HEK293 (cell line): Measurements from ENCODE around the gene PKNOX2.

Experiments used
- CTCF ChIA-PET: fragments of 350-600 bp; formaldehyde crosslinking; extraction: SDS; loops from one replicate; lab custom pipeline; 2021; ENCODE audit warnings: antibody characterized with exemption; lab: Yijun Ruan, JAX
- POLR2A ChIA-PET: fragments of 300-600 bp; formaldehyde crosslinking; extraction: SDS; loops from one replicate; lab custom pipeline; 2020; ENCODE audit warnings: antibody characterized with exemption, inconsistent platforms; lab: Yijun Ruan, JAX
- H3K27ac ChIP-seq: fragments of 200-500 bp; sonication (Bioruptor generic); 2 replicates; pipeline ENCODE4 v1.5.1; 2014; ENCODE audit warnings: low read depth, low read length, control low read depth, inconsistent platforms; ENCODE audit errors: extremely low read depth
- H3K36me3 ChIP-seq, 2 experiments: fragments of 200-500 bp in 1 of 2; sonication (Bioruptor generic) in 1 of 2; 1 replicate in 1 of 2; 2 replicates in 1 of 2; pipeline ENCODE4 v1.5.1; 2014 to 2017; ENCODE audit warnings: inconsistent platforms in 2 of 2, low read length in 2 of 2; ENCODE audit not compliant: control insufficient read depth in 2 of 2, insufficient read depth in 1 of 2
- H3K4me1 ChIP-seq: fragments of 200-500 bp; sonication (Bioruptor generic); 2 replicates; pipeline ENCODE4 v1.5.1; 2014; ENCODE audit warnings: mild to moderate bottlenecking, low read length, inconsistent platforms; ENCODE audit not compliant: control insufficient read depth, insufficient read depth
- H3K4me3 ChIP-seq: 2 replicates; pipeline ENCODE4 v1.5.1; 2011; ENCODE audit warnings: low read depth, mild to moderate bottlenecking, control low read depth, low read length, moderate library complexity
- H3K9me3 ChIP-seq: fragments of 200-500 bp; sonication (Bioruptor generic); 2 replicates; pipeline ENCODE4 v1.5.1; 2014; ENCODE audit warnings: low read depth, low read length, inconsistent platforms; ENCODE audit not compliant: control insufficient read depth, insufficient read depth
- BCL11B ChIP-seq: fragments of 450-650 bp; formaldehyde crosslinking; IDR thresholded peaks from 2 replicates; pipeline ENCODE4 v1.5.1; 2016; ENCODE audit warnings: low read depth, missing biosample characterization, missing genetic modification characterization
- GLIS1 ChIP-seq: fragments of 450-650 bp; formaldehyde crosslinking; IDR thresholded peaks from 2 replicates; pipeline ENCODE4 v1.5.1; 2016; ENCODE audit warnings: missing biosample characterization, missing genetic modification characterization
- KLF9 ChIP-seq: fragments of 450-650 bp; formaldehyde crosslinking; IDR thresholded peaks from 2 replicates; pipeline ENCODE4 v1.5.1; 2016; ENCODE audit warnings: missing biosample characterization, missing genetic modification characterization, low read depth
- OSR2 ChIP-seq: fragments of 450-650 bp; formaldehyde crosslinking; IDR thresholded peaks from 2 replicates; pipeline ENCODE4 v1.5.1; 2016; ENCODE audit warnings: missing biosample characterization, missing genetic modification characterization
- OVOL3 ChIP-seq: fragments of 450-650 bp; formaldehyde crosslinking; IDR thresholded peaks from 2 replicates; pipeline ENCODE4 v1.5.1; 2016; ENCODE audit warnings: missing biosample characterization, missing genetic modification characterization
- ZNF157 ChIP-seq: fragments of 450-650 bp; formaldehyde crosslinking; IDR thresholded peaks from 2 replicates; pipeline ENCODE4 v1.5.1; 2016; ENCODE audit warnings: missing biosample characterization, missing genetic modification characterization
- ZNF335 ChIP-seq: fragments of 450-650 bp; formaldehyde crosslinking; conservative IDR thresholded peaks from 2 replicates; pipeline ENCODE4 v1.5.1; 2016; ENCODE audit warnings: missing biosample characterization, missing genetic modification characterization
- ZNF416 ChIP-seq: fragments of 450-650 bp; formaldehyde crosslinking; IDR thresholded peaks from 2 replicates; pipeline ENCODE4 v1.5.1; 2016; ENCODE audit warnings: missing biosample characterization, missing genetic modification characterization
- ZNF48 ChIP-seq: fragments of 450-650 bp; formaldehyde crosslinking; IDR thresholded peaks from 2 replicates; pipeline ENCODE4 v1.5.1; 2016; ENCODE audit warnings: missing biosample characterization, missing genetic modification characterization
- ZNF585B ChIP-seq: fragments of 450-650 bp; formaldehyde crosslinking; IDR thresholded peaks from 2 replicates; pipeline ENCODE4 v1.5.1; 2016; ENCODE audit warnings: missing biosample characterization, missing genetic modification characterization
- ZNF600 ChIP-seq: fragments of 450-650 bp; formaldehyde crosslinking; IDR thresholded peaks from 2 replicates; pipeline ENCODE4 v1.5.1; 2016; ENCODE audit warnings: missing biosample characterization, missing genetic modification characterization
- ZNF624 ChIP-seq: fragments of 450-650 bp; formaldehyde crosslinking; IDR thresholded peaks from 2 replicates; pipeline ENCODE4 v1.5.1; 2017; ENCODE audit warnings: missing biosample characterization, missing genetic modification characterization
- ZNF664 ChIP-seq: fragments of 450-650 bp; formaldehyde crosslinking; IDR thresholded peaks from 2 replicates; pipeline ENCODE4 v1.5.1; 2016; ENCODE audit warnings: missing biosample characterization, missing genetic modification characterization
- ZNF677 ChIP-seq: fragments of 450-650 bp; IDR thresholded peaks from 2 replicates; pipeline ENCODE4 v1.5.0; 2018; ENCODE audit warnings: missing biosample characterization, mild to moderate bottlenecking, missing genetic modification characterization, moderate library complexity
- ZNF76 ChIP-seq: fragments of 450-650 bp; formaldehyde crosslinking; IDR thresholded peaks from 2 replicates; pipeline ENCODE4; 2016; ENCODE audit warnings: low read depth, missing biosample characterization, missing genetic modification characterization, borderline replicate concordance
- ZNF792 ChIP-seq: fragments of 450-650 bp; formaldehyde crosslinking; IDR thresholded peaks from 2 replicates; pipeline ENCODE4 v1.5.1; 2016; ENCODE audit warnings: missing biosample characterization, missing genetic modification characterization
- ZSCAN30 ChIP-seq: fragments of 450-650 bp; IDR thresholded peaks from 2 replicates; pipeline ENCODE4 v1.5.1; 2018; ENCODE audit warnings: missing biosample characterization, mild to moderate bottlenecking, missing genetic modification characterization, moderate library complexity
- TF ChIP-seq, protein P1 (sequence below): fragments of 450-650 bp; formaldehyde crosslinking; IDR thresholded peaks from 2 replicates; pipeline ENCODE4 v1.5.1; 2016; ENCODE audit warnings: missing biosample characterization, missing genetic modification characterization
- TF ChIP-seq, protein P2 (sequence below): fragments of 450-650 bp; formaldehyde crosslinking; IDR thresholded peaks from 2 replicates; pipeline ENCODE4 v1.5.1; 2016; ENCODE audit warnings: missing biosample characterization, missing genetic modification characterization
- TF ChIP-seq, protein P3 (sequence below): fragments of 450-650 bp; formaldehyde crosslinking; IDR thresholded peaks from 2 replicates; pipeline ENCODE4 v1.5.1; 2016; ENCODE audit warnings: missing biosample characterization, missing genetic modification characterization
- TF ChIP-seq, protein P4 (sequence below): sonication (generic); formaldehyde crosslinking; IDR thresholded peaks from 2 replicates; pipeline ENCODE4 v1.8.1; 2022; ENCODE audit warnings: mild to moderate bottlenecking, moderate library complexity, missing genetic modification reagents

Gene PKNOX2

DNA sequence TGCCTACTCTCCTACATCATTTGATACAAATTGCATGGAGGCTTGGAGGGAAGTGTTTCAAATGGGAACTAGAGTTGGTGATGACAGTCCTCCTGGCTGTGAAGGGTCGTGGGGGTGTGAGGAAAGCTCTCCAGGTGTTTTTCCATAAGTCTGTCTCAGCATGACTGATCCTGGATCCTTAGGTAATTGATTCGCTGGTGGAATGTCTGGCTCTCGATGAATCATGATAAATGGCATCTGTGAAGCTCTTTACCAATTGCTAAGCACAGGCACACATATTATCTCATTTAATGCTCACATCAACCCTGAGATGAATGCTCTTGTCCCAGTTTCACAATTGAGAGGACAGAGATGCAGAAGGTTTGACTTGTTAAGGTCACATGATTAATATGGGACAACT is 107.5 kb downstream of the PKNOX2 start:
- Histone ChIP-seq H3K9me3 (no peaks in the 10 kb centered on the region), H3K27ac (no peak overlapping the region), H3K4me1 (peaks cover 8% of the 10 kb centered on the region), H3K36me3 (no peaks in the 10 kb centered on the region), H3K4me3 (no peak overlapping the region)
- CTCF ChIA-PET, result no interaction called here
- POLR2A ChIA-PET, result no interaction called here
- TF ChIP-seq ZNF664 (tag by site-specific recombination), result peak; percentile 82
- TF ChIP-seq, protein P1, sequence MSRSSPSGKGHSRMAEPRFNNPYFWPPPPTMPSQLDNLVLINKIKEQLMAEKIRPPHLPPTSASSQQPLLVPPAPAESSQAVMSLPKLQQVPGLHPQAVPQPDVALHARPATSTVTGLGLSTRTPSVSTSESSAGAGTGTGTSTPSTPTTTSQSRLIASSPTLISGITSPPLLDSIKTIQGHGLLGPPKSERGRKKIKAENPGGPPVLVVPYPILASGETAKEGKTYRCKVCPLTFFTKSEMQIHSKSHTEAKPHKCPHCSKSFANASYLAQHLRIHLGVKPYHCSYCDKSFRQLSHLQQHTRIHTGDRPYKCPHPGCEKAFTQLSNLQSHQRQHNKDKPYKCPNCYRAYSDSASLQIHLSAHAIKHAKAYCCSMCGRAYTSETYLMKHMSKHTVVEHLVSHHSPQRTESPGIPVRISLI (tag by site-specific recombination), result no peak
- TF ChIP-seq ZNF416, result no peak

DNA sequence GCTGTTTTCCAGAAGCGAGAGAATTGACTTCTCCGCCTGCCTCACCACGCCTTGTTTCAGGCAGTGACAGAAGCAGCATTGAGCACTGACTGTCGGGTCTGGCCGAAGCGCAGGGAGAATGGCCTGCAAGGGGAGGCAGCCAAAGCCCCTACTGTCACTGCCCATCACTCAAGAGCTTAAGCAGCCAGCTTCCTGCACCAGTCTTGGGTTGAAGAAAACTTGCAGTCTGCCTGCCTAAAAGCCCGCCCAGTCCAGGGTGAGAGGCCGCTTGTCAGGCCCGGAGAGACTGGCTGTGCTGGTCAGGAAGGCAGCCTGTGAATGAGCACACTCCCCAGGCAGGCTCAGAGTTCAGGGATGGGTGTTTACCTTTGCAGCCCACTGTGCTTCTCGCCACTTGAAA is 108.3 kb downstream of the PKNOX2 start:
- Histone ChIP-seq H3K4me3 (no peak overlapping the region), H3K9me3 (no peaks in the 10 kb centered on the region), H3K4me1 (peaks cover 8% of the 10 kb centered on the region), H3K36me3 (no peaks in the 10 kb centered on the region), H3K27ac (no peak overlapping the region)
- ChIA-PET CTCF (interaction anchor here (0.5 kb wide), 1 partner anchor 1438 kb away, joined by 3 read pairs; no protein-coding TSS in a partner anchor), POLR2A (no interaction called here)
- TF ChIP-seq ZNF76 (tag by site-specific recombination), result no peak
- no peak for TF ChIP-seq ZNF624
- TF ChIP-seq GLIS1 (tag by site-specific recombination), result no peak
- TF ChIP-seq, protein P2, sequence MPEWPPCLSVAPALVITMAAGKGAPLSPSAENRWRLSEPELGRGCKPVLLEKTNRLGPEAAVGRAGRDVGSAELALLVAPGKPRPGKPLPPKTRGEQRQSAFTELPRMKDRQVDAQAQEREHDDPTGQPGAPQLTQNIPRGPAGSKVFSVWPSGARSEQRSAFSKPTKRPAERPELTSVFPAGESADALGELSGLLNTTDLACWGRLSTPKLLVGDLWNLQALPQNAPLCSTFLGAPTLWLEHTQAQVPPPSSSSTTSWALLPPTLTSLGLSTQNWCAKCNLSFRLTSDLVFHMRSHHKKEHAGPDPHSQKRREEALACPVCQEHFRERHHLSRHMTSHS (tag by site-specific recombination), result no peak
- TF ChIP-seq OVOL3 (tag by site-specific recombination), result no peak
- TF ChIP-seq OSR2, result no peak
- TF ChIP-seq ZNF335 (tag by site-specific recombination), result no peak
- no peak for TF ChIP-seq ZNF677 (tag by site-specific recombination)
- TF ChIP-seq, protein P3, sequence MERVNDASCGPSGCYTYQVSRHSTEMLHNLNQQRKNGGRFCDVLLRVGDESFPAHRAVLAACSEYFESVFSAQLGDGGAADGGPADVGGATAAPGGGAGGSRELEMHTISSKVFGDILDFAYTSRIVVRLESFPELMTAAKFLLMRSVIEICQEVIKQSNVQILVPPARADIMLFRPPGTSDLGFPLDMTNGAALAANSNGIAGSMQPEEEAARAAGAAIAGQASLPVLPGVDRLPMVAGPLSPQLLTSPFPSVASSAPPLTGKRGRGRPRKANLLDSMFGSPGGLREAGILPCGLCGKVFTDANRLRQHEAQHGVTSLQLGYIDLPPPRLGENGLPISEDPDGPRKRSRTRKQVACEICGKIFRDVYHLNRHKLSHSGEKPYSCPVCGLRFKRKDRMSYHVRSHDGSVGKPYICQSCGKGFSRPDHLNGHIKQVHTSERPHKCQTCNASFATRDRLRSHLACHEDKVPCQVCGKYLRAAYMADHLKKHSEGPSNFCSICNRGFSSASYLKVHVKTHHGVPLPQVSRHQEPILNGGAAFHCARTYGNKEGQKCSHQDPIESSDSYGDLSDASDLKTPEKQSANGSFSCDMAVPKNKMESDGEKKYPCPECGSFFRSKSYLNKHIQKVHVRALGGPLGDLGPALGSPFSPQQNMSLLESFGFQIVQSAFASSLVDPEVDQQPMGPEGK, result no peak
- TF ChIP-seq ZSCAN30 (tag by site-specific recombination), result no peak
- TF ChIP-seq, protein P4, sequence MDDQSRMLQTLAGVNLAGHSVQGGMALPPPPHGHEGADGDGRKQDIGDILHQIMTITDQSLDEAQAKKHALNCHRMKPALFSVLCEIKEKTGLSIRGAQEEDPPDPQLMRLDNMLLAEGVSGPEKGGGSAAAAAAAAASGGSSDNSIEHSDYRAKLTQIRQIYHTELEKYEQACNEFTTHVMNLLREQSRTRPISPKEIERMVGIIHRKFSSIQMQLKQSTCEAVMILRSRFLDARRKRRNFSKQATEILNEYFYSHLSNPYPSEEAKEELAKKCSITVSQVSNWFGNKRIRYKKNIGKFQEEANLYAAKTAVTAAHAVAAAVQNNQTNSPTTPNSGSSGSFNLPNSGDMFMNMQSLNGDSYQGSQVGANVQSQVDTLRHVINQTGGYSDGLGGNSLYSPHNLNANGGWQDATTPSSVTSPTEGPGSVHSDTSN (CRISPR knock-in tag), result no peak
- TF ChIP-seq ZNF600, result no peak
- TF ChIP-seq ZNF157 (tag by site-specific recombination), result no peak
- TF ChIP-seq ZNF48 (tag by site-specific recombination), result no peak
- no peak for TF ChIP-seq KLF9
- TF ChIP-seq ZNF585B (tag by site-specific recombination), result no peak
- TF ChIP-seq BCL11B, result no peak
- no peak for TF ChIP-seq ZNF792 (tag by site-specific recombination)
